MCF 10A (cell line): ENCODE measurements around the gene MGARP. TPM values are rescaled to one million over a fixed set of nuclear protein-coding genes. Genes with fewer than 3 reads are reported as not detected.

Experiments
- BruUV-seq: library from RNA; stranded (reverse); fragments of 400-500 nt; replicated peaks from 2 replicates; lab custom pipeline; 2021; lab: Mats Ljungman, UMichigan
- CTCF ChIA-PET: fragments of 300-600 bp; sonication (Branson Sonifier 250); formaldehyde crosslinking; extraction: SDS; loops from one replicate; lab custom pipeline; 2021; ENCODE audit warnings: antibody characterized with exemption, inconsistent platforms; lab: Yijun Ruan, JAX
- POLR2A ChIA-PET: fragments of 300-600, 350-650 bp; sonication (Branson Sonifier 250); formaldehyde crosslinking; extraction: SDS; loops from one replicate; lab custom pipeline; 2020; ENCODE audit warnings: antibody characterized with exemption, inconsistent platforms; lab: Yijun Ruan, JAX
- DNase-seq: peaks from one replicate; pipeline ENCODE4 v3.0.0-alpha.2; 2018; ENCODE audit not compliant: unreplicated experiment
- H3K27ac Mint-ChIP-seq: one replicate; pipeline ENCODE4 v1.8.0; 2022; ENCODE audit warnings: mild to moderate bottlenecking, low read depth, mixed read lengths; ENCODE audit not compliant: unreplicated experiment
- H3K27me3 Mint-ChIP-seq: one replicate; pipeline ENCODE4 v1.8.0; 2022; ENCODE audit warnings: mixed read lengths; ENCODE audit not compliant: insufficient read depth, unreplicated experiment
- H3K36me3 Mint-ChIP-seq: one replicate; pipeline ENCODE4 v1.8.0; 2022; ENCODE audit warnings: mild to moderate bottlenecking, moderate library complexity, mixed read lengths; ENCODE audit not compliant: insufficient read depth, unreplicated experiment
- H3K4me1 Mint-ChIP-seq: one replicate; pipeline ENCODE4 v1.8.0; 2022; ENCODE audit warnings: mixed read lengths; ENCODE audit not compliant: insufficient read depth, unreplicated experiment
- H3K4me3 Mint-ChIP-seq: one replicate; pipeline ENCODE4 v1.8.0; 2022; ENCODE audit warnings: mild to moderate bottlenecking, moderate library complexity, mixed read lengths; ENCODE audit not compliant: unreplicated experiment
- H3K9me3 Mint-ChIP-seq: one replicate; pipeline ENCODE4 v1.8.0; 2022; ENCODE audit warnings: mixed read lengths; ENCODE audit not compliant: unreplicated experiment
- intact Hi-C: fragments of 100-400 bp; cut with micrococcal nuclease; formaldehyde crosslinking; loops from 2 replicates; pipeline ENCODE4 v1.14.1; 2022
- total RNA-seq: library from RNA; stranded (reverse); gene quantifications from 2 replicates; pipeline ENCODE4 v1.2.3, GENCODE V29; 2022
- TF ChIP-seq, protein P1 (sequence below): fragments of 200-600 bp; IDR thresholded peaks from one replicate; pipeline ENCODE4 v1.8.0; 2022; ENCODE audit warnings: antibody characterized with exemption, mild to moderate bottlenecking; ENCODE audit not compliant: unreplicated experiment

The MGARP gene
- total RNA-seq, 1 experiment from 2014 or later: not detected

DNA sequence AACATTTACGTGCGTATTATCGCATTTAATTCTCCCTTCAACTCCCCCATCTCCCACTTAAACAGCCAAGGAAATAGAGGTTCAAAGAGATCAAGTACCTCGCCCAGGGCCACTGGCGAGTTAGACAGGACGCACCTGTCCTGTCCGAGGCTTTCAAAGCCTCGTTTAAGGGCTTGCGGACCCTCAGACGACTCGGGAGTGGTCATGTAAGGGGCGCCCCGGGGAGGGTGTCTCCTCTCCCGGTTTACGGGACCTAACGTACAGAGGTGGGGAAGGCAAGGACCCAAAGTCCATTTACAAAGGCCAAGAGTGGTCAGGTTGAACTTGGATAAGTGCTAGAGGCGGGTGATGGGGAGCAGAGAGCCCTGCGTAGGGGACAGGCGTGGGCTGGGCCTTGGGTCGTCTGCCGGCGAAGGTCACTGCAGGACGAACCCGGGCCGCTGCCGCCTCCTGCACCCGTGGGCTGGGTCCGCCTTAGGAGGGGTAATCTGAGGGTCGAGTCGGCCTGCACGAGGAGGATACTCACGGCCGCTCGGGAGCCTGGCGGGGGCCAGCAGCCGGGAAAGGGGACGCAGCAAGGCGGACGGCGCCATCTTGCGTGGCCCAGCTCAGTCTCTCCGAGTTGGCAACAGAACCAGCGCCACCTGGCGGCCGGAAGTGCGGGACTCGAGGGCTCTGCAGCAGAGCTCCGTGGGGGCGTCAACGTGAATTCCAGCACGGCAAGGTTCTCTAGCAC, 15.3 kb upstream of the MGARP start:
- Mint-ChIP-seq H3K27me3 (no peaks in the 10 kb centered on the region), H3K9me3 (no peaks in the 10 kb centered on the region), H3K4me1 (peaks cover 2% of the 10 kb centered on the region), H3K27ac (peak overlapping the region; percentile 97), H3K36me3 (peaks cover 39% of the 10 kb centered on the region), H3K4me3 (peak overlapping the region; percentile 78)
- peak; percentile 92 for DNase-seq
- ChIA-PET POLR2A (interaction anchor here (0.6 to 4.6 kb wide), 39 partner anchors 9 to 593 kb away, joined by 3 to 134 read pairs (median 5); partner anchors contain the start of gene ELF2), CTCF (interaction anchor here (0.6 to 6.1 kb wide), 36 partner anchors 8 to 265 kb away, joined by 3 to 57 read pairs (median 4); no protein-coding TSS in a partner anchor)
- BruUV-seq: TSS peak; percentile 91
- TF ChIP-seq, protein P1, sequence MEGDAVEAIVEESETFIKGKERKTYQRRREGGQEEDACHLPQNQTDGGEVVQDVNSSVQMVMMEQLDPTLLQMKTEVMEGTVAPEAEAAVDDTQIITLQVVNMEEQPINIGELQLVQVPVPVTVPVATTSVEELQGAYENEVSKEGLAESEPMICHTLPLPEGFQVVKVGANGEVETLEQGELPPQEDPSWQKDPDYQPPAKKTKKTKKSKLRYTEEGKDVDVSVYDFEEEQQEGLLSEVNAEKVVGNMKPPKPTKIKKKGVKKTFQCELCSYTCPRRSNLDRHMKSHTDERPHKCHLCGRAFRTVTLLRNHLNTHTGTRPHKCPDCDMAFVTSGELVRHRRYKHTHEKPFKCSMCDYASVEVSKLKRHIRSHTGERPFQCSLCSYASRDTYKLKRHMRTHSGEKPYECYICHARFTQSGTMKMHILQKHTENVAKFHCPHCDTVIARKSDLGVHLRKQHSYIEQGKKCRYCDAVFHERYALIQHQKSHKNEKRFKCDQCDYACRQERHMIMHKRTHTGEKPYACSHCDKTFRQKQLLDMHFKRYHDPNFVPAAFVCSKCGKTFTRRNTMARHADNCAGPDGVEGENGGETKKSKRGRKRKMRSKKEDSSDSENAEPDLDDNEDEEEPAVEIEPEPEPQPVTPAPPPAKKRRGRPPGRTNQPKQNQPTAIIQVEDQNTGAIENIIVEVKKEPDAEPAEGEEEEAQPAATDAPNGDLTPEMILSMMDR: peak; percentile 93
- intact Hi-C loops: loop anchor here (1.0 to 5.0 kb wide), 4 partner anchors 52 to 263 kb away; no protein-coding TSS in a partner anchor

DNA sequence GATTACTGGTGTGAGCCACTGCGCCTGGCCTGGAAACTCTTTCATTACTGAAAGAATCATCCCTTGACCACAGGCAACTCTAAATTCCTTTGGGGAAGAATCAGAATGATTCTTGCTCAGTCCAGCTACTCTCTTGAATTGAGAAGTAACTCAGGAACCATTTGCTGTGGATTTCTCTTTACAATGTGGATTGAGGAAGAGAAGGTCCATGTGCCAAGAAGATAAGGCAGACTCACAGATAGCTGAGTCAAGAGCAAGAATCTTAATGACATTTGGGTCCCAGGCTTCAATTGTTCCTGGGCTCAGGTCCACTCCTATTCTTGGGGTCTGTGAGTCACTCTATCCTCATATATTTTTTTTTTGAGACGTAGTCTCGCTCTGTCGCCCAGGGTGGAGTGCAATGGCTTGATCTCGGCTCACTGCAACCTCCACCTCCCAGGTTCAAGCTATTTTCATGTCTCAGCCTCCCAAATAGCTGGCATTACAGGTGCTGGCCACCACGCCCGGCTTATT, 6.2 kb upstream of the MGARP start:
- no peak overlapping the region for H3K27ac Mint-ChIP-seq
- H3K9me3 Mint-ChIP-seq: no peaks in the 10 kb centered on the region
- BruUV-seq: no TSS peak
- peaks cover 34% of the 10 kb centered on the region for H3K36me3 Mint-ChIP-seq
- ChIA-PET POLR2A (interaction anchor here (2.1 to 2.3 kb wide), 2 partner anchors 10 to 20 kb away, joined by 5 to 12 read pairs; no protein-coding TSS in a partner anchor), CTCF (interaction anchor here (0.6 to 2.0 kb wide), 3 partner anchors 10 to 1997 kb away, joined by 3 to 6 read pairs (median 4); no protein-coding TSS in a partner anchor)
- no peaks in the 10 kb centered on the region for H3K4me1 Mint-ChIP-seq
- TF ChIP-seq, protein P1: no peak
- no peaks in the 10 kb centered on the region for H3K27me3 Mint-ChIP-seq
- no peak for DNase-seq
- no peak overlapping the region for H3K4me3 Mint-ChIP-seq
- intact Hi-C loops: no loop called here

DNA sequence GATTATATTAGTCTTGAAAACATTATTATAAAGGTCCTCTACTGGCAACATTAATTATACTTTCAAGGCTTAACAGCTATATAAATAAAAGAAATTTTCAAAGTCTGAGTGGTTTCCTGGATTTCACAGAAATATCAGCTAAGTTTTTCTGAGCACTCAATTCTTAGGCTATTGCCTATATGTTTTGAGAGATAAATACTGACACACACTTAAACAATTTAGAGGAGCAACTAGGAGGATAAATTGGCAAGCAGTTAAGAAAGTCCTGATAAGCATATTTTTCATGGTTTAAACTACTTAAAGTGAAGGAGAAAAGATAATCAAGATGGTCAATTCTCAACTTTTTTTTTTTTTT, 2.7 kb upstream of the MGARP start:
- intact Hi-C loops: loop anchor here (5.0 kb wide), 1 partner anchor 105 kb away; the partner anchor contains the start of gene ELF2
- Mint-ChIP-seq H3K4me3 (no peak overlapping the region), H3K27me3 (no peaks in the 10 kb centered on the region), H3K36me3 (peaks cover 6% of the 10 kb centered on the region), H3K27ac (no peak overlapping the region), H3K4me1 (no peaks in the 10 kb centered on the region), H3K9me3 (no peaks in the 10 kb centered on the region)
- ChIA-PET POLR2A (interaction anchor here (0.6 to 1.4 kb wide), 3 partner anchors 17 to 88 kb away, joined by 3 to 4 read pairs (median 4); no protein-coding TSS in a partner anchor), CTCF (interaction anchor here (0.6 to 1.5 kb wide), 3 partner anchors 49 to 91 kb away, joined by 3 to 6 read pairs (median 4); no protein-coding TSS in a partner anchor)
- DNase-seq: no peak
- TF ChIP-seq, protein P1: no peak
- no TSS peak for BruUV-seq
